HepG2 (cell line): ENCODE data around the gene ZNF66.
"Not testable (repeated sequence)": the region's sequence is repeated elsewhere in the genome, so short reads cannot be mapped to it uniquely, and the experiment has no call there.

Experiments
- HNRNPK ChIP-seq: fragments of 200-400 bp; formaldehyde crosslinking; IDR thresholded peaks from 2 replicates; pipeline ENCODE4 v1.6.1; 2018; ENCODE audit warnings: low read length, low read depth, moderate library complexity, mild to moderate bottlenecking; ENCODE audit not compliant: poor library complexity, severe bottlenecking
- HNRNPL ChIP-seq: fragments of 200-400 bp; formaldehyde crosslinking; IDR thresholded peaks from 2 replicates; pipeline ENCODE4 v1.6.1; 2017; ENCODE audit warnings: mild to moderate bottlenecking, low read depth, low read length
- RELA ChIP-seq: sonication (generic); formaldehyde crosslinking; IDR thresholded peaks from 2 replicates; pipeline ENCODE4 v1.4.0; 2020; ENCODE audit warnings: missing genetic modification reagents
- ZFAT ChIP-seq: sonication (generic); formaldehyde crosslinking; conservative IDR thresholded peaks from 2 replicates; pipeline ENCODE4 v1.8.1; 2023; ENCODE audit warnings: missing genetic modification reagents, inconsistent platforms

GRCh38 chr19:20752291-20752690, 23.8 kb upstream of the ZNF66 start:
- not testable (repeated sequence) for TF ChIP-seq ZFAT (CRISPR knock-in tag); HNRNPL; RELA (CRISPR knock-in tag); HNRNPK
